Prostate gland (tissue), 2 donors: Measurements from ENCODE around the gene PRPSAP1.

Experiments used
- CTCF ChIP-seq, 4 experiments: fragments of 200-600 bp in 2 of 4; fragments of 450-650 bp in 2 of 4; sonication (generic) in 2 of 4; IDR thresholded peaks; 1 replicate in 3 of 4; 2 replicates in 1 of 4; pipeline ENCODE4 v1.5.1; 2016 to 2019; ENCODE audit warnings: antibody characterized with exemption in 4 of 4, mild to moderate bottlenecking in 2 of 4, moderate library complexity in 2 of 4
- POLR2A ChIP-seq: fragments of 450-650 bp; IDR thresholded peaks from one replicate; pipeline ENCODE4 v1.6.1; 2016; ENCODE audit warnings: antibody characterized with exemption, mild to moderate bottlenecking
- POLR2AphosphoS5 ChIP-seq: sonication (generic); formaldehyde crosslinking; IDR thresholded peaks from one replicate; pipeline ENCODE4 v1.6.1; 2017; ENCODE audit warnings: antibody characterized with exemption

GRCh38 chr17:76275382-76276068 lies 78.2 kb downstream of the PRPSAP1 start:
- TF ChIP-seq CTCF (IDR thresholded peaks at IDR 0.05) (no peak), POLR2AphosphoS5 (no peak), POLR2A (no peak)
